Prostate gland (tissue), 2 donors: ENCODE results near the gene SLC22A12. TPM values are rescaled to one million over a fixed set of nuclear protein-coding genes. Genes with fewer than 3 reads are reported as not detected.

ENCODE experiments used
- DNase-seq: peaks from one replicate; pipeline ENCODE4 v3.0.0-alpha.2; 2019; ENCODE audit warnings: low spot score
- H3K27ac ChIP-seq, 2 donors: fragments of 200-600 bp; sonication (generic); 2 replicates each; pipeline ENCODE4 v1.5.1; 2017 to 2019
- H3K27me3 ChIP-seq: fragments of 200-600 bp; sonication (generic); replicated peaks from 2 replicates; pipeline ENCODE4 v1.5.1; 2019; ENCODE audit not compliant: insufficient read depth
- H3K36me3 ChIP-seq, 2 donors: fragments of 200-600 bp; sonication (generic); 1 replicate in 1 of 2; 2 replicates in 1 of 2; pipeline versions ENCODE4 v1.5.1 to v1.8.1; 2017 to 2019
- H3K4me1 ChIP-seq: fragments of 200-600 bp; sonication (generic); replicated peaks from 2 replicates; pipeline ENCODE4 v1.5.1; 2019
- H3K4me3 ChIP-seq, 2 donors: fragments of 200-600 bp; sonication (generic); 2 replicates each; pipeline ENCODE4 v1.5.1; 2017 to 2019
- H3K9me3 ChIP-seq: fragments of 200-600 bp; sonication (generic); 2 replicates; pipeline ENCODE4 v1.5.1; 2017
- CTCF ChIP-seq, 4 experiments: fragments of 200-600 bp in 2 of 4; fragments of 450-650 bp in 2 of 4; sonication (generic) in 2 of 4; IDR thresholded peaks; 1 replicate in 3 of 4; 2 replicates in 1 of 4; pipeline ENCODE4 v1.5.1; 2016 to 2019; ENCODE audit warnings: antibody characterized with exemption in 4 of 4, mild to moderate bottlenecking in 2 of 4, moderate library complexity in 2 of 4
- POLR2A ChIP-seq: fragments of 450-650 bp; IDR thresholded peaks from one replicate; pipeline ENCODE4 v1.6.1; 2016; ENCODE audit warnings: antibody characterized with exemption, mild to moderate bottlenecking
- POLR2AphosphoS5 ChIP-seq: sonication (generic); formaldehyde crosslinking; IDR thresholded peaks from one replicate; pipeline ENCODE4 v1.6.1; 2017; ENCODE audit warnings: antibody characterized with exemption
- WGBS: methylation state at CpG from one replicate; pipeline ENCODE4 v1.1.5; 2018; 5-methylcytosine and 5-hydroxymethylcytosine counted together
- intact Hi-C: fragments of 100-400 bp; cut with DNase I; formaldehyde crosslinking; loops from one replicate; pipeline ENCODE4 v1.14.2; 2022
- total RNA-seq, 2 donors: library from RNA; depleted of rRNA; stranded (reverse); fragments of >200 nt; gene quantifications; one replicate each; pipeline ENCODE4 v1.1.0, GENCODE V29; 2016

The SLC22A12 gene
- total RNA-seq, 2 donors from 2014 or later, result not detected

DNA sequence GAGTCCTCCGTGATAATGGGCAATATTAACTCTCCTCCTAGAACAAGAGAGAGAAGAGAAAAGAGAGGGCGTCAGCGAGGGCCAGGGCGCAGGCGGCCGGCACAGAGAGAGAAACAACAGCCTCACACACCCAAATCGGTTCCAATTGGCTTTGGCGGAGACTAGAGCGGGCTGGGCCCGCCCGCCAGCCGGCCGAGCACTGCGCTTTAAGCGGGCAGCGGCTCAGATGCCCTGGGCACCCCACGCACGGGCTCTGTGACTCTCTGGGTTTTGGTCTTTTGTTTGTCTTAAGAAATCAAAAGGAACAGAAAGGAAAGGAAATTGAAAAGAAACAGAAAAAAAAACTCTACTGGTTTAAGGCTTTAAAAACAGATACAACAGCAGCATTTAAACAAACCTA lies 17.0 kb downstream of the SLC22A12 start:
- no peak for DNase-seq
- H3K4me3 ChIP-seq, result peak overlapping the region; percentile 10 to 14
- H3K36me3 ChIP-seq, result no peaks in the 10 kb centered on the region
- no peaks in the 10 kb centered on the region for H3K27me3 ChIP-seq
- 29% methylated on average over 18 of the region's 18 CpGs for WGBS
- no peaks in the 10 kb centered on the region for H3K9me3 ChIP-seq
- H3K4me1 ChIP-seq, result no peaks in the 10 kb centered on the region
- intact Hi-C loops, result no loop called here
- TF ChIP-seq POLR2AphosphoS5 (no peak), CTCF (IDR thresholded peaks at IDR 0.05) (no peak), POLR2A (no peak)
- no peak overlapping the region for H3K27ac ChIP-seq

GRCh38 chr11:64608636-64609035 lies 17.6 kb downstream of the SLC22A12 start:
- Histone ChIP-seq H3K36me3 (no peaks in the 10 kb centered on the region), H3K27me3 (no peaks in the 10 kb centered on the region), H3K27ac (no peak overlapping the region), H3K4me3 (no peak overlapping the region), H3K9me3 (no peaks in the 10 kb centered on the region), H3K4me1 (no peaks in the 10 kb centered on the region)
- TF ChIP-seq POLR2AphosphoS5 (no peak), POLR2A (no peak), CTCF (IDR thresholded peaks at IDR 0.05) (no peak)
- intact Hi-C loops, result no loop called here
- DNase-seq, result no peak
- 69% methylated on average over 12 of the region's 12 CpGs for WGBS

GRCh38 chr11:64609436-64610047 lies 18.5 kb downstream of the SLC22A12 start:
- intact Hi-C loops, result no loop called here
- H3K27me3 ChIP-seq, result no peaks in the 10 kb centered on the region
- no peaks in the 10 kb centered on the region for H3K4me1 ChIP-seq
- no peaks in the 10 kb centered on the region for H3K36me3 ChIP-seq
- no peak overlapping the region for H3K27ac ChIP-seq
- no peak for DNase-seq
- no peaks in the 10 kb centered on the region for H3K9me3 ChIP-seq
- no peak overlapping the region for H3K4me3 ChIP-seq
- 93% methylated on average over 5 of the region's 5 CpGs for WGBS
- TF ChIP-seq POLR2A (no peak), CTCF (IDR thresholded peaks at IDR 0.05) (no peak), POLR2AphosphoS5 (no peak)

GRCh38 chr11:64610596-64610995 lies 19.6 kb downstream of the SLC22A12 start:
- WGBS, result 100% methylated on average over 3 of the region's 3 CpGs
- intact Hi-C loops, result no loop called here

More at GRCh38 chr11:64610596-64610995, 19.6 kb downstream of the SLC22A12 start:
- Histone ChIP-seq H3K9me3 (no peaks in the 10 kb centered on the region), H3K27ac (no peak overlapping the region), H3K4me3 (no peak overlapping the region), H3K36me3 (no peaks in the 10 kb centered on the region), H3K27me3 (no peaks in the 10 kb centered on the region), H3K4me1 (no peaks in the 10 kb centered on the region)
- no peak for DNase-seq
- no peak for TF ChIP-seq POLR2AphosphoS5
- TF ChIP-seq CTCF (IDR thresholded peaks at IDR 0.05), result no peak
- no peak for TF ChIP-seq POLR2A
